ENCODE measurements around the gene CUBN.

The CUBN gene

GRCh38 chr10:17009212-17009700 lies 120.4 kb downstream of the CUBN start:
- H3K9ac ChIP-seq, result no peak overlapping the region
- H3K36me3 ChIP-seq (ENCODE audit: insufficient read depth), result no peaks in the 10 kb centered on the region
- H4K20me1 ChIP-seq (ENCODE audit: insufficient read depth), result no peaks in the 10 kb centered on the region
- no peak for TF ChIP-seq CTCF (conservative IDR thresholded peaks at IDR 0.05; ENCODE audit: low read depth, low read length)
- no peak overlapping the region for H3K27ac ChIP-seq
- peaks cover 2% of the 10 kb centered on the region for H3K4me1 ChIP-seq (ENCODE audit: low read depth, poor library complexity, severe bottlenecking)
- H3K4me2 ChIP-seq, result no peak overlapping the region
- H3K27me3 ChIP-seq (ENCODE audit: insufficient read depth, low read depth), result no peaks in the 10 kb centered on the region
- H3K4me3 ChIP-seq (IDR thresholded peaks at IDR 0.05; ENCODE audit: insufficient read depth, low read depth, low read length), result no peak overlapping the region
- H2AFZ ChIP-seq (ENCODE audit: low read depth), result no peak overlapping the region
- no peaks in the 10 kb centered on the region for H3K79me2 ChIP-seq (ENCODE audit: insufficient read depth, low read depth)

GRCh38 chr10:17007418-17007770 lies 122.2 kb downstream of the CUBN start:
- Histone ChIP-seq H3K4me2 (no peak overlapping the region), H3K27ac (no peak overlapping the region), H3K27me3 (ENCODE audit: insufficient read depth, low read depth) (no peaks in the 10 kb centered on the region), H2AFZ (ENCODE audit: low read depth) (no peak overlapping the region), H3K4me1 (ENCODE audit: low read depth, poor library complexity, severe bottlenecking) (peaks cover 20% of the 10 kb centered on the region), H3K79me2 (ENCODE audit: insufficient read depth, low read depth) (no peaks in the 10 kb centered on the region), H3K9ac (no peak overlapping the region), H3K4me3 (IDR thresholded peaks at IDR 0.05; ENCODE audit: insufficient read depth, low read depth, low read length) (no peak overlapping the region), H4K20me1 (ENCODE audit: insufficient read depth) (no peaks in the 10 kb centered on the region), H3K36me3 (ENCODE audit: insufficient read depth) (no peaks in the 10 kb centered on the region)
- no peak for TF ChIP-seq CTCF (conservative IDR thresholded peaks at IDR 0.05; ENCODE audit: low read depth, low read length)

- Histone ChIP-seq H4K20me1 (ENCODE audit: insufficient read depth) (no peaks in the 10 kb centered on the region), H3K27ac (no peak overlapping the region), H3K4me3 (IDR thresholded peaks at IDR 0.05; ENCODE audit: insufficient read depth, low read depth, low read length) (no peak overlapping the region), H3K9ac (no peak overlapping the region), H3K79me2 (ENCODE audit: insufficient read depth, low read depth) (no peaks in the 10 kb centered on the region), H3K27me3 (ENCODE audit: insufficient read depth, low read depth) (no peaks in the 10 kb centered on the region), H2AFZ (ENCODE audit: low read depth) (no peak overlapping the region), H3K36me3 (ENCODE audit: insufficient read depth) (no peaks in the 10 kb centered on the region), H3K4me2 (no peak overlapping the region), H3K4me1 (ENCODE audit: low read depth, poor library complexity, severe bottlenecking) (peaks cover 26% of the 10 kb centered on the region)
- TF ChIP-seq CTCF (conservative IDR thresholded peaks at IDR 0.05; ENCODE audit: low read depth, low read length), result no peak
These were observed 122.8 kb downstream of the CUBN start for GRCh38 chr10:17006631-17007417.

GRCh38 chr10:17005621-17006566 lies 123.7 kb downstream of the CUBN start:
- Histone ChIP-seq H4K20me1 (ENCODE audit: insufficient read depth) (no peaks in the 10 kb centered on the region), H3K36me3 (ENCODE audit: insufficient read depth) (no peaks in the 10 kb centered on the region), H2AFZ (ENCODE audit: low read depth) (no peak overlapping the region), H3K79me2 (ENCODE audit: insufficient read depth, low read depth) (no peaks in the 10 kb centered on the region), H3K4me1 (ENCODE audit: low read depth, poor library complexity, severe bottlenecking) (peaks cover 35% of the 10 kb centered on the region), H3K27ac (no peak overlapping the region), H3K4me3 (IDR thresholded peaks at IDR 0.05; ENCODE audit: insufficient read depth, low read depth, low read length) (no peak overlapping the region), H3K4me2 (no peak overlapping the region), H3K9ac (no peak overlapping the region), H3K27me3 (ENCODE audit: insufficient read depth, low read depth) (no peaks in the 10 kb centered on the region)
- TF ChIP-seq CTCF (conservative IDR thresholded peaks at IDR 0.05; ENCODE audit: low read depth, low read length), result no peak
